HG02943 (cell line): ENCODE measurements around the gene RPRM.
"Not testable (repeated sequence)": the region's sequence is repeated elsewhere in the genome, so short reads cannot be mapped to it uniquely, and the experiment has no call there.

Experiments
- ATAC-seq: cut with Tn5 transposase; IDR thresholded peaks from one replicate; pipeline ENCODE4 v1.9.1; 2021; ENCODE audit warnings: mild to moderate bottlenecking, low read depth, moderate library complexity; ENCODE audit not compliant: unreplicated experiment

RPRM gene

GRCh38 chr2:153461453-153461852 is 17.1 kb downstream of the RPRM start:
- ATAC-seq = no peak

GRCh38 chr2:153455861-153456260 is 22.7 kb downstream of the RPRM start:
- ATAC-seq = no peak

- ATAC-seq = no peak
Measured at GRCh38 chr2:153455403-153455802, 23.2 kb downstream of the RPRM start.

- no peak for ATAC-seq
Measured at GRCh38 chr2:153451611-153452010, 27.0 kb downstream of the RPRM start.

GRCh38 chr2:153443106-153443505 is 35.5 kb downstream of the RPRM start:
- ATAC-seq = no peak

GRCh38 chr2:153442616-153443015 is 35.9 kb downstream of the RPRM start:
- not testable (repeated sequence) for ATAC-seq

- ATAC-seq = not testable (repeated sequence)
Measured at GRCh38 chr2:153440090-153440489, 38.5 kb downstream of the RPRM start.

- no peak for ATAC-seq
Measured at GRCh38 chr2:153433403-153433802, 45.2 kb downstream of the RPRM start.

- ATAC-seq = no peak
Measured at GRCh38 chr2:153432381-153432780, 46.2 kb downstream of the RPRM start.

GRCh38 chr2:153431114-153431513 is 47.4 kb downstream of the RPRM start:
- no peak for ATAC-seq
